WTC11 (cell line): ENCODE data around the gene GGCX.

Experiments
- GRHL2 ChIP-seq: fragments of 250-450 bp; sonication (Bioruptor Pico); IDR thresholded peaks from 2 replicates; pipeline ENCODE4 v1.8.0; 2022; ENCODE audit warnings: mild to moderate bottlenecking, moderate library complexity; ENCODE audit not compliant: insufficient replicate concordance, severe bottlenecking
- NR3C1 ChIP-seq: sonication (generic); formaldehyde crosslinking; conservative IDR thresholded peaks from 2 replicates; pipeline ENCODE4 v1.8.1; 2023; ENCODE audit warnings: low read depth, mild to moderate bottlenecking, missing genetic modification reagents
- RELA ChIP-seq: sonication (generic); formaldehyde crosslinking; IDR thresholded peaks from 2 replicates; pipeline ENCODE4 v1.8.1; 2022; ENCODE audit warnings: missing genetic modification reagents, mild to moderate bottlenecking, borderline replicate concordance
- TCF7 ChIP-seq: sonication (generic); formaldehyde crosslinking; IDR thresholded peaks from 2 replicates; pipeline ENCODE4 v1.8.0; 2022; ENCODE audit warnings: mild to moderate bottlenecking, low read depth, missing genetic modification reagents, moderate library complexity
- ZNF121 ChIP-seq: sonication (generic); formaldehyde crosslinking; IDR thresholded peaks from 2 replicates; pipeline ENCODE4 v1.8.0; 2023; ENCODE audit warnings: missing genetic modification reagents
- TF ChIP-seq, protein P1 (sequence below): fragments of 200-600 bp; IDR thresholded peaks from 2 replicates; pipeline ENCODE4 v1.8.0; 2022; ENCODE audit warnings: antibody characterized with exemption
- TF ChIP-seq, protein P2 (sequence below): sonication (generic); formaldehyde crosslinking; IDR thresholded peaks from 2 replicates; pipeline ENCODE4 v1.8.0; 2022; ENCODE audit warnings: mild to moderate bottlenecking, missing genetic modification reagents
- TF ChIP-seq, protein P3 (sequence below): sonication (generic); formaldehyde crosslinking; IDR thresholded peaks from 2 replicates; pipeline ENCODE4 v1.8.1; 2023; ENCODE audit warnings: mild to moderate bottlenecking, missing genetic modification reagents, moderate library complexity
- TF ChIP-seq, protein P4 (sequence below): sonication (generic); formaldehyde crosslinking; conservative IDR thresholded peaks from 2 replicates; pipeline ENCODE4 v1.8.1; 2023; ENCODE audit warnings: mild to moderate bottlenecking, low read depth, missing genetic modification reagents, moderate library complexity
- TF ChIP-seq, protein P5 (sequence below): fragments of 250-450 bp; sonication (Bioruptor Pico); conservative IDR thresholded peaks from 2 replicates; pipeline ENCODE4 v1.9.0; 2021; ENCODE audit warnings: mild to moderate bottlenecking
- TF ChIP-seq, protein P6 (sequence below): sonication (generic); formaldehyde crosslinking; IDR thresholded peaks from 2 replicates; pipeline ENCODE4 v1.8.1; 2023; ENCODE audit warnings: mild to moderate bottlenecking, missing genetic modification reagents
- TF ChIP-seq, protein P7 (sequence below): sonication (generic); formaldehyde crosslinking; IDR thresholded peaks from 2 replicates; pipeline ENCODE4 v1.8.0; 2023; ENCODE audit warnings: missing genetic modification reagents
- TF ChIP-seq, protein P8 (sequence below): sonication (generic); formaldehyde crosslinking; IDR thresholded peaks from 2 replicates; pipeline ENCODE4 v1.8.0; 2022; ENCODE audit warnings: mild to moderate bottlenecking, missing genetic modification reagents

DNA sequence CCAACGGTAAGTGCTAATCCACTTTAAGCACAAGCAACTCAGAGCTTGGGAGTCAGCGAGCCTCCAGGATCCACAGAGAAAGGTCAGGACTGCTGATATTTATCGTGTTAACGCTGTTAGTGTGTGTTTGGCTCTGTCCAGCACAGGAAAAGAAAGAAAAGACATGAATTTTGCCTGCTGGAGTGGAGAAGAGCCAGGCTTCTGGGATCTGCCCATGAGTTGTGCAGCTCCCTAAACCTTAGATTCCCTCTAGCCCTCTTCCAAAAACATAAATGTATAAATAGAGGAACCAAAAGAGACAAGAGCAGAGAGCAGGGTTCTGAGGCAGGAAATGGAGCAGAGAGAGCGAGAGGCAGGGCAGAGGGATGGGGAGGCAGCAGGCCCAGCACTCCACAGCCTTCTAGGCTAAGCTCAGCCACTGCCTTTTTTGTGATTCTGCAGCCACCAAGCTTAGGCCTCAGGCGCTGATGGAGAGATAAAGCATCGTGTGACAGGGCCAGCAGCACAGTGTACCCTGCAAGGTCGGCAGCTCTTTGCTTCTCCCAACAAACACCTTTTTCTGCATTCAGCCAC lies 36.9 kb downstream of the GGCX start:
- TF ChIP-seq, protein P1, sequence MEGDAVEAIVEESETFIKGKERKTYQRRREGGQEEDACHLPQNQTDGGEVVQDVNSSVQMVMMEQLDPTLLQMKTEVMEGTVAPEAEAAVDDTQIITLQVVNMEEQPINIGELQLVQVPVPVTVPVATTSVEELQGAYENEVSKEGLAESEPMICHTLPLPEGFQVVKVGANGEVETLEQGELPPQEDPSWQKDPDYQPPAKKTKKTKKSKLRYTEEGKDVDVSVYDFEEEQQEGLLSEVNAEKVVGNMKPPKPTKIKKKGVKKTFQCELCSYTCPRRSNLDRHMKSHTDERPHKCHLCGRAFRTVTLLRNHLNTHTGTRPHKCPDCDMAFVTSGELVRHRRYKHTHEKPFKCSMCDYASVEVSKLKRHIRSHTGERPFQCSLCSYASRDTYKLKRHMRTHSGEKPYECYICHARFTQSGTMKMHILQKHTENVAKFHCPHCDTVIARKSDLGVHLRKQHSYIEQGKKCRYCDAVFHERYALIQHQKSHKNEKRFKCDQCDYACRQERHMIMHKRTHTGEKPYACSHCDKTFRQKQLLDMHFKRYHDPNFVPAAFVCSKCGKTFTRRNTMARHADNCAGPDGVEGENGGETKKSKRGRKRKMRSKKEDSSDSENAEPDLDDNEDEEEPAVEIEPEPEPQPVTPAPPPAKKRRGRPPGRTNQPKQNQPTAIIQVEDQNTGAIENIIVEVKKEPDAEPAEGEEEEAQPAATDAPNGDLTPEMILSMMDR, result no peak
- TF ChIP-seq TCF7 (CRISPR knock-in tag), result no peak
- TF ChIP-seq, protein P2, sequence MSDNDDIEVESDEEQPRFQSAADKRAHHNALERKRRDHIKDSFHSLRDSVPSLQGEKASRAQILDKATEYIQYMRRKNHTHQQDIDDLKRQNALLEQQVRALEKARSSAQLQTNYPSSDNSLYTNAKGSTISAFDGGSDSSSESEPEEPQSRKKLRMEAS (CRISPR knock-in tag), result no peak
- TF ChIP-seq, protein P3, sequence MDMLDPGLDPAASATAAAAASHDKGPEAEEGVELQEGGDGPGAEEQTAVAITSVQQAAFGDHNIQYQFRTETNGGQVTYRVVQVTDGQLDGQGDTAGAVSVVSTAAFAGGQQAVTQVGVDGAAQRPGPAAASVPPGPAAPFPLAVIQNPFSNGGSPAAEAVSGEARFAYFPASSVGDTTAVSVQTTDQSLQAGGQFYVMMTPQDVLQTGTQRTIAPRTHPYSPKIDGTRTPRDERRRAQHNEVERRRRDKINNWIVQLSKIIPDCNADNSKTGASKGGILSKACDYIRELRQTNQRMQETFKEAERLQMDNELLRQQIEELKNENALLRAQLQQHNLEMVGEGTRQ, result no peak
- TF ChIP-seq, protein P4, sequence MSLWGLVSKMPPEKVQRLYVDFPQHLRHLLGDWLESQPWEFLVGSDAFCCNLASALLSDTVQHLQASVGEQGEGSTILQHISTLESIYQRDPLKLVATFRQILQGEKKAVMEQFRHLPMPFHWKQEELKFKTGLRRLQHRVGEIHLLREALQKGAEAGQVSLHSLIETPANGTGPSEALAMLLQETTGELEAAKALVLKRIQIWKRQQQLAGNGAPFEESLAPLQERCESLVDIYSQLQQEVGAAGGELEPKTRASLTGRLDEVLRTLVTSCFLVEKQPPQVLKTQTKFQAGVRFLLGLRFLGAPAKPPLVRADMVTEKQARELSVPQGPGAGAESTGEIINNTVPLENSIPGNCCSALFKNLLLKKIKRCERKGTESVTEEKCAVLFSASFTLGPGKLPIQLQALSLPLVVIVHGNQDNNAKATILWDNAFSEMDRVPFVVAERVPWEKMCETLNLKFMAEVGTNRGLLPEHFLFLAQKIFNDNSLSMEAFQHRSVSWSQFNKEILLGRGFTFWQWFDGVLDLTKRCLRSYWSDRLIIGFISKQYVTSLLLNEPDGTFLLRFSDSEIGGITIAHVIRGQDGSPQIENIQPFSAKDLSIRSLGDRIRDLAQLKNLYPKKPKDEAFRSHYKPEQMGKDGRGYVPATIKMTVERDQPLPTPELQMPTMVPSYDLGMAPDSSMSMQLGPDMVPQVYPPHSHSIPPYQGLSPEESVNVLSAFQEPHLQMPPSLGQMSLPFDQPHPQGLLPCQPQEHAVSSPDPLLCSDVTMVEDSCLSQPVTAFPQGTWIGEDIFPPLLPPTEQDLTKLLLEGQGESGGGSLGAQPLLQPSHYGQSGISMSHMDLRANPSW, result no peak
- TF ChIP-seq, protein P5, sequence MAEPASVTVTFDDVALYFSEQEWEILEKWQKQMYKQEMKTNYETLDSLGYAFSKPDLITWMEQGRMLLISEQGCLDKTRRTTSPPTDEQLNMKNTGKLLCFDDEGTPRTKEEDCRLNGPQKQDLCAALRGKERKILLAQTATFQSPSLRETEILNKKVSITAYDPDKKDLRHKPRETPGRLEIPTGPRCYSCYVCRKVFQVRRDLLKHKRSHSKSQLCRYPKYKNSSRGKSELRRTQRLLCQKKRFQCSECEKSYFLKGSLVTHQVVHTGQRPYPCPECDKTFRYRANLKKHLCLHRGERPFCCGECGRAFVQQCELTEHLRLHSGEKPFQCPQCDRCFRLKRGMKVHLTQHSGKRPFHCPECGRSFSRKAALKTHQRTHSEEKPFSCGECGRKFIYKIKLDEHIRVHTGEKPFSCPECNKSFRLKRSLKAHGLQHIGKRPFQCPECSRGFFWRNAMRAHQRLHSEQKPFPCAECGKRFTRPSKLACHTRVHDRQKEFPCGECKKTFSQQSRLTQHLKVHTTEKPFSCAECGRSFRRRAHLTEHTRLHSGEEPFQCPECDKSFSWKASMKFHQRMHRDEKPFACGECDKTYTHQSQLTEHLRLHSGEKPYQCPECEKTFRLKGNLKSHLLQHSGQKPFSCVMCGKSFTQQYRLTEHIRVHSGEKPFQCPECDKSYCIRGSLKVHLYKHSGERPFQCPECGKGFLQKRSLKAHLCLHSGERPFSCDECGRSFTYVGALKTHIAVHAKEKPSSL, result no peak
- TF ChIP-seq GRHL2 (CRISPR knock-in tag), result no peak
- no peak for TF ChIP-seq ZNF121 (CRISPR knock-in tag)
- no peak for TF ChIP-seq NR3C1 (CRISPR knock-in tag)
- TF ChIP-seq, protein P6, sequence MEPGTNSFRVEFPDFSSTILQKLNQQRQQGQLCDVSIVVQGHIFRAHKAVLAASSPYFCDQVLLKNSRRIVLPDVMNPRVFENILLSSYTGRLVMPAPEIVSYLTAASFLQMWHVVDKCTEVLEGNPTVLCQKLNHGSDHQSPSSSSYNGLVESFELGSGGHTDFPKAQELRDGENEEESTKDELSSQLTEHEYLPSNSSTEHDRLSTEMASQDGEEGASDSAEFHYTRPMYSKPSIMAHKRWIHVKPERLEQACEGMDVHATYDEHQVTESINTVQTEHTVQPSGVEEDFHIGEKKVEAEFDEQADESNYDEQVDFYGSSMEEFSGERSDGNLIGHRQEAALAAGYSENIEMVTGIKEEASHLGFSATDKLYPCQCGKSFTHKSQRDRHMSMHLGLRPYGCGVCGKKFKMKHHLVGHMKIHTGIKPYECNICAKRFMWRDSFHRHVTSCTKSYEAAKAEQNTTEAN (CRISPR knock-in tag), result no peak
- TF ChIP-seq, protein P7, sequence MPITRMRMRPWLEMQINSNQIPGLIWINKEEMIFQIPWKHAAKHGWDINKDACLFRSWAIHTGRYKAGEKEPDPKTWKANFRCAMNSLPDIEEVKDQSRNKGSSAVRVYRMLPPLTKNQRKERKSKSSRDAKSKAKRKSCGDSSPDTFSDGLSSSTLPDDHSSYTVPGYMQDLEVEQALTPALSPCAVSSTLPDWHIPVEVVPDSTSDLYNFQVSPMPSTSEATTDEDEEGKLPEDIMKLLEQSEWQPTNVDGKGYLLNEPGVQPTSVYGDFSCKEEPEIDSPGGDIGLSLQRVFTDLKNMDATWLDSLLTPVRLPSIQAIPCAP (CRISPR knock-in tag), result no peak
- no peak for TF ChIP-seq RELA (CRISPR knock-in tag)
- TF ChIP-seq, protein P8, sequence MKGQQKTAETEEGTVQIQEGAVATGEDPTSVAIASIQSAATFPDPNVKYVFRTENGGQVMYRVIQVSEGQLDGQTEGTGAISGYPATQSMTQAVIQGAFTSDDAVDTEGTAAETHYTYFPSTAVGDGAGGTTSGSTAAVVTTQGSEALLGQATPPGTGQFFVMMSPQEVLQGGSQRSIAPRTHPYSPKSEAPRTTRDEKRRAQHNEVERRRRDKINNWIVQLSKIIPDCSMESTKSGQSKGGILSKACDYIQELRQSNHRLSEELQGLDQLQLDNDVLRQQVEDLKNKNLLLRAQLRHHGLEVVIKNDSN (CRISPR knock-in tag), result no peak
